ENCODE measurements around the gene SCUBE1. TPM values are rescaled to one million over a fixed set of nuclear protein-coding genes. Genes with fewer than 3 reads are reported as not detected.

The SCUBE1 gene
- total RNA-seq, 3 donors from 2014 or later (not counting 1 experiment from before 2014, with no cell fraction given), result 0.05 to 1.2 (median 0.11) TPM

- peak; percentile 82 to 93 (median 87) for ATAC-seq
- Histone ChIP-seq H3K36me3 (ENCODE audit: control insufficient read depth, insufficient read depth, low read length) (no peaks in the 10 kb centered on the region), H3K4me1 (ENCODE audit: control insufficient read depth, insufficient read depth, low read length) (peaks cover 35% of the 10 kb centered on the region), H3K27ac (ENCODE audit: low read length) (no peak overlapping the region), H3K9me3 (ENCODE audit: control insufficient read depth, insufficient read depth, low read length) (peaks cover 12% of the 10 kb centered on the region), H3K4me3 (ENCODE audit: low read length) (no peak overlapping the region), H3K27me3 (ENCODE audit: control insufficient read depth, insufficient read depth, low read length) (peaks cover 37% of the 10 kb centered on the region)
- Mint-ChIP-seq H3K27ac (peak overlapping the region; percentile 39 to 50), H3K27me3 (ENCODE audit: low read depth in 2 of 2) (peaks cover 66 to 92% of the 10 kb centered on the region in 2 donors), H3K9me3 (peaks cover 0 to 7% of the 10 kb centered on the region in 2 donors), H3K4me1 (peaks cover 27 to 31% of the 10 kb centered on the region in 2 donors), H3K4me3 (peak overlapping the region; percentile 81), H3K36me3 (peaks cover 8% of the 10 kb centered on the region)
- intact Hi-C loops (cut with micrococcal nuclease), result loop anchor here (1.0 kb wide), 1 partner anchor 114 kb away; no protein-coding TSS in a partner anchor
- no peak for TF ChIP-seq CTCF (IDR thresholded peaks at IDR 0.05)
- peak; percentile 69 to 83 for DNase-seq
- WGBS (ENCODE audit: insufficient coverage), result 26% methylated on average over 12 of the region's 15 CpGs
Measured at GRCh38 chr22:43376765-43377547, 33.8 kb upstream of the SCUBE1 start.

- peaks cover 0 to 7% of the 10 kb centered on the region in 2 donors for H3K9me3 Mint-ChIP-seq
- 73% methylated on average over 4 of the region's 4 CpGs for WGBS (ENCODE audit: insufficient coverage)
- DNase-seq, result no peak
Measured at GRCh38 chr22:43375951-43376455, 32.8 kb upstream of the SCUBE1 start.

GRCh38 chr22:43370036-43370435 is 26.9 kb upstream of the SCUBE1 start:
- no peak for TF ChIP-seq CTCF (IDR thresholded peaks at IDR 0.05)
- intact Hi-C loops (cut with micrococcal nuclease), result no loop called here
- Histone ChIP-seq H3K27me3 (ENCODE audit: control insufficient read depth, insufficient read depth, low read length) (peaks cover 25% of the 10 kb centered on the region), H3K4me3 (ENCODE audit: low read length) (no peak overlapping the region), H3K4me1 (ENCODE audit: control insufficient read depth, insufficient read depth, low read length) (no peaks in the 10 kb centered on the region), H3K9me3 (ENCODE audit: control insufficient read depth, insufficient read depth, low read length) (peaks cover 9% of the 10 kb centered on the region), H3K36me3 (ENCODE audit: control insufficient read depth, insufficient read depth, low read length) (no peaks in the 10 kb centered on the region), H3K27ac (ENCODE audit: low read length) (no peak overlapping the region)
- no peak for DNase-seq
- no peak overlapping the region for H3K27ac Mint-ChIP-seq
- H3K27me3 Mint-ChIP-seq (ENCODE audit: low read depth in 2 of 2), result peaks cover 53 to 79% of the 10 kb centered on the region in 2 donors
- no peak for ATAC-seq
- peaks cover 0 to 5% of the 10 kb centered on the region in 2 donors for H3K9me3 Mint-ChIP-seq
- H3K36me3 Mint-ChIP-seq, result peaks cover 8% of the 10 kb centered on the region
- 47% methylated on average over 9 of the region's 9 CpGs for WGBS (ENCODE audit: insufficient coverage)
- H3K4me3 Mint-ChIP-seq, result no peak overlapping the region
- H3K4me1 Mint-ChIP-seq, result no peaks in the 10 kb centered on the region

More at GRCh38 chr22:43375951-43376455, 32.8 kb upstream of the SCUBE1 start:
- ATAC-seq, result no peak
- H3K4me1 Mint-ChIP-seq, result peaks cover 27 to 31% of the 10 kb centered on the region in 2 donors
- no peak overlapping the region for H3K4me3 ChIP-seq (ENCODE audit: low read length)
- no peaks in the 10 kb centered on the region for H3K36me3 ChIP-seq (ENCODE audit: control insufficient read depth, insufficient read depth, low read length)
- H3K27ac ChIP-seq (ENCODE audit: low read length), result no peak overlapping the region
- H3K27me3 Mint-ChIP-seq (ENCODE audit: low read depth in 2 of 2), result peaks cover 69 to 92% of the 10 kb centered on the region in 2 donors
- H3K36me3 Mint-ChIP-seq, result peaks cover 8% of the 10 kb centered on the region
- no peak for TF ChIP-seq CTCF (IDR thresholded peaks at IDR 0.05)
- H3K4me1 ChIP-seq (ENCODE audit: control insufficient read depth, insufficient read depth, low read length), result peaks cover 30% of the 10 kb centered on the region
- no peak overlapping the region for H3K4me3 Mint-ChIP-seq
- H3K27ac Mint-ChIP-seq, result no peak overlapping the region
- H3K27me3 ChIP-seq (ENCODE audit: control insufficient read depth, insufficient read depth, low read length), result peaks cover 44% of the 10 kb centered on the region
- H3K9me3 ChIP-seq (ENCODE audit: control insufficient read depth, insufficient read depth, low read length), result peaks cover 12% of the 10 kb centered on the region
- intact Hi-C loops (cut with micrococcal nuclease), result no loop called here
